DOHH2 (cell line): Measurements from ENCODE around the gene RIN3.

Source experiments
- H3F3A ChIP-seq: fragments of 200-600 bp; sonication (generic), shearing (Covaris generic); 2 replicates; pipeline ENCODE4 v1.6.0; 2016; ENCODE audit warnings: antibody characterized with exemption, mild to moderate bottlenecking; ENCODE audit not compliant: control insufficient read depth, insufficient read depth
- H3K27ac ChIP-seq: fragments of 200-600 bp; sonication (generic); 2 replicates; pipeline ENCODE4 v1.5.1; 2014; ENCODE audit warnings: low read depth, mild to moderate bottlenecking, low read length, moderate library complexity
- H3K27me3 ChIP-seq: fragments of 200-600 bp; sonication (generic); 2 replicates; pipeline ENCODE4 v1.6.1; 2014; ENCODE audit warnings: mild to moderate bottlenecking, low read length, mixed read lengths; ENCODE audit not compliant: control insufficient read depth
- H3K36me3 ChIP-seq: fragments of 200-600 bp; sonication (generic); 2 replicates; pipeline ENCODE4 v1.6.1; 2014; ENCODE audit warnings: mild to moderate bottlenecking, low read length, moderate library complexity, mixed read lengths; ENCODE audit not compliant: control insufficient read depth
- H3K4me1 ChIP-seq: fragments of 200-600 bp; sonication (generic); 2 replicates; pipeline ENCODE4 v1.6.1; 2014; ENCODE audit warnings: mild to moderate bottlenecking, low read length, mixed read lengths; ENCODE audit not compliant: control insufficient read depth
- H3K4me2 ChIP-seq: fragments of 200-600 bp; sonication (generic); 2 replicates; pipeline ENCODE4 v1.6.0; 2014; ENCODE audit warnings: mild to moderate bottlenecking, low read length, moderate library complexity
- H3K4me3 ChIP-seq: fragments of 200-600 bp; sonication (generic); 2 replicates; pipeline ENCODE4 v1.5.1; 2014; ENCODE audit warnings: mild to moderate bottlenecking, low read length, mixed read lengths
- H3K79me2 ChIP-seq: fragments of 200-600 bp; sonication (generic); 2 replicates; pipeline ENCODE4 v1.6.1; 2014; ENCODE audit warnings: mild to moderate bottlenecking, low read length, mixed read lengths; ENCODE audit not compliant: control insufficient read depth
- H3K9me2 ChIP-seq: fragments of 200-600 bp; sonication (generic); replicated peaks from 2 replicates; pipeline ENCODE4 v1.6.1; 2014; ENCODE audit warnings: mild to moderate bottlenecking, low read length, mixed read lengths; ENCODE audit not compliant: control insufficient read depth
- H3K9me3 ChIP-seq: fragments of 200-600 bp; sonication (generic); 2 replicates; pipeline ENCODE4 v1.6.1; 2014; ENCODE audit warnings: antibody characterized with exemption, low read length, mixed read lengths; ENCODE audit not compliant: control insufficient read depth, insufficient read depth
- H4K20me1 ChIP-seq: fragments of 200-600 bp; sonication (generic); 2 replicates; pipeline ENCODE4 v1.6.0; 2014; ENCODE audit warnings: low read depth, mild to moderate bottlenecking, antibody characterized with exemption, low read length, moderate library complexity; ENCODE audit not compliant: control insufficient read depth, insufficient read depth
- EZH2phosphoT487 ChIP-seq: fragments of 200-600 bp; sonication (generic); IDR thresholded peaks from 2 replicates; pipeline ENCODE4 v1.6.1; 2017; ENCODE audit warnings: borderline replicate concordance, mild to moderate bottlenecking, antibody characterized with exemption, low read length, moderate library complexity, mixed read lengths
- TF ChIP-seq, protein P1 (sequence below): fragments of 200-600 bp; sonication (generic); IDR thresholded peaks from one replicate; pipeline ENCODE4 v1.5.1; 2014; ENCODE audit warnings: antibody characterized with exemption, mild to moderate bottlenecking, low read depth, low read length; ENCODE audit not compliant: poor library complexity, severe bottlenecking

The RIN3 gene

DNA sequence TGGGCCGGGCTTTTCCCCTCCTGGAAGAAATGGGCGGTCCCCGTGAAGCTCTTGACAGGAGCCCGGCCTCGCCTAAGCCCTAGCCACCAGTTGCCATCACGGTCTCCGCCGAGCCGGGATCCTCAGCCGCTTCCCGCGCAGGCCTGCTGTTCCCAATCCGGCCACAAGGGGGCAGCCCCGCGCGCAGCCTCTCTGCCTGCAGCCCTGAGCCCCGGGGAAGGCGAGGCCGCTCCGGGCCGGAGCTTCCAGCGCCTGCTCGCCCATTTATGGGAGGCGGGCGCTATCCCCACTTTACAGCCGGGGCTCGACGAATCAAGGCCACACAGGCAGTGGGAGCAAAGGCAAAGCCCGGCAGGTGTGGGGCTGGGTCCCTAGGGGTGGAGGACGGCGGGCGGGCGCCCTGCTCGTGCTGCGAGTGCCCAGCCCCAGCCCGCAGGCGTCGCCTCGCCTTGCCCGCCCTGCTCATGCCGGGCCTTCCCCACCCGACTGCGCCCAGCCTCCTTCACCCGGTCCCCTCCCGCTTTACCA is 173.4 kb downstream of the RIN3 start:
- TF ChIP-seq, protein P1, sequence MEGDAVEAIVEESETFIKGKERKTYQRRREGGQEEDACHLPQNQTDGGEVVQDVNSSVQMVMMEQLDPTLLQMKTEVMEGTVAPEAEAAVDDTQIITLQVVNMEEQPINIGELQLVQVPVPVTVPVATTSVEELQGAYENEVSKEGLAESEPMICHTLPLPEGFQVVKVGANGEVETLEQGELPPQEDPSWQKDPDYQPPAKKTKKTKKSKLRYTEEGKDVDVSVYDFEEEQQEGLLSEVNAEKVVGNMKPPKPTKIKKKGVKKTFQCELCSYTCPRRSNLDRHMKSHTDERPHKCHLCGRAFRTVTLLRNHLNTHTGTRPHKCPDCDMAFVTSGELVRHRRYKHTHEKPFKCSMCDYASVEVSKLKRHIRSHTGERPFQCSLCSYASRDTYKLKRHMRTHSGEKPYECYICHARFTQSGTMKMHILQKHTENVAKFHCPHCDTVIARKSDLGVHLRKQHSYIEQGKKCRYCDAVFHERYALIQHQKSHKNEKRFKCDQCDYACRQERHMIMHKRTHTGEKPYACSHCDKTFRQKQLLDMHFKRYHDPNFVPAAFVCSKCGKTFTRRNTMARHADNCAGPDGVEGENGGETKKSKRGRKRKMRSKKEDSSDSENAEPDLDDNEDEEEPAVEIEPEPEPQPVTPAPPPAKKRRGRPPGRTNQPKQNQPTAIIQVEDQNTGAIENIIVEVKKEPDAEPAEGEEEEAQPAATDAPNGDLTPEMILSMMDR, result peak; percentile 87
- TF ChIP-seq EZH2phosphoT487, result no peak
- Histone ChIP-seq H3K27me3 (no peaks in the 10 kb centered on the region), H3F3A (no peaks in the 10 kb centered on the region), H3K4me2 (no peak overlapping the region), H3K79me2 (no peaks in the 10 kb centered on the region), H3K9me2 (no peaks in the 10 kb centered on the region), H4K20me1 (no peaks in the 10 kb centered on the region), H3K36me3 (no peaks in the 10 kb centered on the region), H3K4me1 (no peaks in the 10 kb centered on the region), H3K4me3 (no peak overlapping the region), H3K9me3 (no peaks in the 10 kb centered on the region), H3K27ac (no peak overlapping the region)

DNA sequence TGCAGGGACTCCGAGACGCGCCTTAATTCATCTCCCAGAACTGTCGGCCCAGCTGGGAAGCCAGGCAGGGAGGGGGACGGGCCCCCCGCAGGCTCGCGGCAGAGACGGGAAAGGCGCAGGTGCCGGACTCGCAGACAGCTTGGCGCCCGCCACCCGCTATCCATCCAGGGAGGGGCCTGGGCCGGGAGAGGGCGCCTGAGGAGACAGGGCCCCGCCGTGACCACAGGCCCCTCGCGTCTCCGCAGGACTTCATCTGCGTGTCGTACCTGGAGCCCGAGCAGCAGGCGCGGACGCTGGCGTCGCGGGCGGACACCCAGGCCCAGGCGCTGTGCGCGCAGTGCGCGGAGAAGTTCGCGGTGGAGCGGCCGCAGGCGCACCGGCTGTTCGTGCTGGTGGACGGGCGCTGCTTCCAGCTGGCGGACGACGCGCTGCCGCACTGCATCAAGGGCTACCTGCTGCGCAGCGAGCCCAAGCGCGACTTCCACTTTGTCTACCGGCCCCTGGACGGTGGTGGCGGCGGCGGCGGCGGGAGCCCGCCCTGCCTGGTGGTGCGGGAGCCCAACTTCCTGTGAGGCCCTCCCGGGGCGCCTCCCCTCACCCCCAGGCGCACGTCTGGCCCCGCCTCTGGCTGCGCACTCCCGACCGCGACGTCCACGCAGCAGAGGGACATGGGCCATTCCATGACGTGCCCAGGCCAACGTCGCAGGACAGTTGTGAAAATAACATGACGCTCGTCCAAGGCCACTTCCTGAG is 174.3 kb downstream of the RIN3 start:
- Histone ChIP-seq H3K36me3 (no peaks in the 10 kb centered on the region), H3K27me3 (no peaks in the 10 kb centered on the region), H3K4me1 (no peaks in the 10 kb centered on the region), H3F3A (no peaks in the 10 kb centered on the region), H3K9me3 (no peaks in the 10 kb centered on the region), H3K4me3 (no peak overlapping the region), H3K4me2 (no peak overlapping the region), H4K20me1 (no peaks in the 10 kb centered on the region), H3K9me2 (no peaks in the 10 kb centered on the region), H3K79me2 (no peaks in the 10 kb centered on the region), H3K27ac (no peak overlapping the region)
- TF ChIP-seq, protein P1, result no peak
- no peak for TF ChIP-seq EZH2phosphoT487

DNA sequence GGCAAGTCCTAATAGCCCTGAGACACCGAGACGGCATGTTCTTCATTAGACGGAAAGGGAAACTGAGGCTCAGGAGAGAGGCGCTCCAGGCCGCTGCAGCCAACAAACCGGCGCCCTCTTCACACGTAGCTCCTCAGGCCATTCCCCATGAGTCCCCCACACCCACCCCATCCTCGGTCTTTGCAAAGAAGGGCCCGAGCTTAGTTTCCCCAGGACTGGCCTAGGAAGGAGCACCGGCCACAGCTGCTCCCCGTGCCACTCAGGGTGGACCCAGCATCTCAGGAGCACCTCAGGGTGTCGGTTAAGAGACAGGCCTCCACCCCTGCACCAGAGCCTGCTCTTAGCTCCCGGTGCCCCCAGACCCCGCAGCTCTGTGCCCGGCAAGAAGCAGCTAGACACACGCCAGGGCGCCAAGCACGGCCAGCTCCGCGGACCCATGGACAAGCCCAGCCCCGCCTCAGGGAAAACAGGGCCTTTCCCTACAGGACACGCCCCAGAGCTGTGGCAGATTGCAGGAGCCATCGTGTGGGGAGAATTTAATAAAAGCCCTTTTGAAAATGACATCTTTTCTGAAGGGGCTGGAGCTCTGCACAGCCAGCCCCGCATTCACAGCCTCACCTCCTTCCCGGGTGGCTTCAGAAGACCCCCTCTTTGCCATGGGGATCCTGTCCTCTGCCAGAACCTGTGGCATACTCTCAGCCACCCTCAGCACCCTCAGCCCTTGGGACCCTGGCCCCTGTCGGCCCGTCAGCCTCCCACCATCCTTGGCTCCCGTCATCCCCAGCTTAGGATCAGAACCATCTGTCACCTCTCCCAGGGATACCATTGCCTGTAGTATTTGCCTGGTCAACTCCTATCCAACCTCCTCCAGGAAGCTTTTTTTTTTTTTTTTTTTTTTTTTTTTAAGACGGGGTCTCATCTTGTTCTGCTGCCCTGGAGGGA is 175.1 kb downstream of the RIN3 start:
- H3K4me3 ChIP-seq, result no peak overlapping the region

More for the DNA sequence above, 175.1 kb downstream of the RIN3 start:
- TF ChIP-seq EZH2phosphoT487, result no peak
- TF ChIP-seq, protein P1, result no peak
- Histone ChIP-seq H3K27me3 (no peaks in the 10 kb centered on the region), H3K9me3 (no peaks in the 10 kb centered on the region), H3K36me3 (no peaks in the 10 kb centered on the region), H3K27ac (no peak overlapping the region), H3K4me1 (no peaks in the 10 kb centered on the region), H3K4me2 (no peak overlapping the region), H3K9me2 (no peaks in the 10 kb centered on the region), H3K79me2 (no peaks in the 10 kb centered on the region), H3F3A (no peaks in the 10 kb centered on the region), H4K20me1 (no peaks in the 10 kb centered on the region)
